ENCODE results near the gene LGALS13.
"Not testable (repeated sequence)": the region's sequence is repeated elsewhere in the genome, so short reads cannot be mapped to it uniquely, and the experiment has no call there.

LGALS13 gene

DNA sequence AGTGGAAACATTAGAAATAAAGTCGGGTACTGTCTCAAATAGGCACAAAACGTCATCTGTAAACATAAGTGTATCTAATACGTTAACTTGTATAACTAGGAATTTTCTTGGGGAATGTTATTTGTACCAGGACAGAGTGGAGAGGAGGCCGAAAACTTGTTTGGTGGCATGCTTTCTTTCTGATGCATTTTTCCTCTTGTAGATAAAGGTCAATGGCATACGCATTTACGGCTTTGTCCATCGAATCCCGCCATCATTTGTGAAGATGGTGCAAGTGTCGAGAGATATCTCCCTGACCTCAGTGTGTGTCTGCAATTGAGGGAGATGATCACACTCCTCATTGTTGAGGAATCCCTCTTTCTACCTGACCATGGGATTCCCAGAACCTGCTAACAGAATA, 4.7 kb downstream of the LGALS13 start:
- TF ChIP-seq, protein P1, sequence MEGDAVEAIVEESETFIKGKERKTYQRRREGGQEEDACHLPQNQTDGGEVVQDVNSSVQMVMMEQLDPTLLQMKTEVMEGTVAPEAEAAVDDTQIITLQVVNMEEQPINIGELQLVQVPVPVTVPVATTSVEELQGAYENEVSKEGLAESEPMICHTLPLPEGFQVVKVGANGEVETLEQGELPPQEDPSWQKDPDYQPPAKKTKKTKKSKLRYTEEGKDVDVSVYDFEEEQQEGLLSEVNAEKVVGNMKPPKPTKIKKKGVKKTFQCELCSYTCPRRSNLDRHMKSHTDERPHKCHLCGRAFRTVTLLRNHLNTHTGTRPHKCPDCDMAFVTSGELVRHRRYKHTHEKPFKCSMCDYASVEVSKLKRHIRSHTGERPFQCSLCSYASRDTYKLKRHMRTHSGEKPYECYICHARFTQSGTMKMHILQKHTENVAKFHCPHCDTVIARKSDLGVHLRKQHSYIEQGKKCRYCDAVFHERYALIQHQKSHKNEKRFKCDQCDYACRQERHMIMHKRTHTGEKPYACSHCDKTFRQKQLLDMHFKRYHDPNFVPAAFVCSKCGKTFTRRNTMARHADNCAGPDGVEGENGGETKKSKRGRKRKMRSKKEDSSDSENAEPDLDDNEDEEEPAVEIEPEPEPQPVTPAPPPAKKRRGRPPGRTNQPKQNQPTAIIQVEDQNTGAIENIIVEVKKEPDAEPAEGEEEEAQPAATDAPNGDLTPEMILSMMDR (IDR thresholded peaks at IDR 0.05; ENCODE audit: control insufficient read depth, extremely low read depth, insufficient read depth), result no peak
- H3K4me3 ChIP-seq (ENCODE audit: low read depth, low read length), result no peak overlapping the region
- DNase-seq (ENCODE audit: low read depth), result no peak

GRCh38 chr19:39607561-39607960, 5.2 kb downstream of the LGALS13 start:
- H3K4me3 ChIP-seq (ENCODE audit: low read depth, low read length), result no peak overlapping the region
- no peak for DNase-seq (ENCODE audit: low read depth)
- TF ChIP-seq, protein P1 (IDR thresholded peaks at IDR 0.05; ENCODE audit: control insufficient read depth, extremely low read depth, insufficient read depth), result no peak

GRCh38 chr19:39613597-39613996, 11.3 kb downstream of the LGALS13 start:
- H3K4me3 ChIP-seq (ENCODE audit: low read depth, low read length), result no peak overlapping the region
- DNase-seq (ENCODE audit: low read depth), result no peak
- TF ChIP-seq, protein P1 (IDR thresholded peaks at IDR 0.05; ENCODE audit: control insufficient read depth, extremely low read depth, insufficient read depth), result no peak

DNA sequence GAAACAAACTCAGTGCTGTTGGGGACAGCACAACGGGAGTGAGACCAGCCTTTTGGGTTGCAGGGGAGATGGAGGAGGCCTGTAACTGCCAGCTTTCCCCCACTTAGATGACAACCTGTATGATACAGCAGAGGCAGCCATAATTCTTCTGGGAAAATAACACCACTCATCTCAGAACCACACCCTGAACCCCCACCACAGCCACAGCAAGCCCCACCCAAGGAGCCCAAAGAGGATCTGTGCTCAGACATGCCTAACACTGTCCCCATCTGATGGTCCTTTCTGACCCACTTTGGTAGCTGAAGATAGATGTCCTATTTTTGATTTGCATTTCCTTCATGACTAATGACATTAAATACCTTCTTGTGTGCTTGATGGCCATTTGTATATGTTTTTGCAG, 15.4 kb downstream of the LGALS13 start:
- no peak overlapping the region for H3K4me3 ChIP-seq (ENCODE audit: low read depth, low read length)
- no peak for DNase-seq (ENCODE audit: low read depth)
- TF ChIP-seq, protein P1 (IDR thresholded peaks at IDR 0.05; ENCODE audit: control insufficient read depth, extremely low read depth, insufficient read depth), result no peak

- H3K4me3 ChIP-seq (ENCODE audit: low read depth, low read length), result no peak overlapping the region
- TF ChIP-seq, protein P1 (IDR thresholded peaks at IDR 0.05; ENCODE audit: control insufficient read depth, extremely low read depth, insufficient read depth), result no peak
- DNase-seq (ENCODE audit: low read depth), result no peak
Measured at GRCh38 chr19:39623946-39624345, 21.6 kb downstream of the LGALS13 start.

GRCh38 chr19:39627631-39628030, 25.3 kb downstream of the LGALS13 start:
- TF ChIP-seq, protein P1 (IDR thresholded peaks at IDR 0.05; ENCODE audit: control insufficient read depth, extremely low read depth, insufficient read depth), result peak; percentile 50
- H3K4me3 ChIP-seq (ENCODE audit: low read depth, low read length), result not testable (repeated sequence)
- DNase-seq (ENCODE audit: low read depth), result peak; percentile 1

DNA sequence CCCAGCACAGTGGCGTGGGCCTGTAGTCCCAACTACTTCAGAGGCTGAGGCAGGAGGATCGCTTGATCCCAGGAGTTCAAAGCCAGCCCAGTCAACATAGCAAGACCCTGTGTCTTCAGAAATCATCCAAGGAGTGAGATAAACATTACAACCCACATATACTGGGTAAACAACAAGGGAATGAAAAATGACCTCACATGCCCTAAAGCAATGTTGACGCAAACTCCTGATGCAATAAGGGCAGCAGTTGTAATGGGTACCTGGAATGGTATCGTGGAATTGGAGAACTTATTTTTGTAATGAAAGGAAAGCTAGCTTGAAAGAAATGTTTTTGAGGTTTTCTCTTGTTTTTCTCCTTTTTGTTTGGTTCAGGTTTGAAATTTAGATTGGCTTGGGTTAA, 28.9 kb downstream of the LGALS13 start:
- TF ChIP-seq, protein P1 (IDR thresholded peaks at IDR 0.05; ENCODE audit: control insufficient read depth, extremely low read depth, insufficient read depth), result no peak
- DNase-seq (ENCODE audit: low read depth), result peak; percentile 11
- no peak overlapping the region for H3K4me3 ChIP-seq (ENCODE audit: low read depth, low read length)

Measured in LNCaP clone FGC (cell line).